Measurements from ENCODE around the gene NCKAP5. TPM values are rescaled to one million over a fixed set of nuclear protein-coding genes. Genes with fewer than 3 reads are reported as not detected.

The NCKAP5 gene
- total and polyA plus RNA-seq, 11 donors = 0.51 to 10.5 (median 5.2) TPM

DNA sequence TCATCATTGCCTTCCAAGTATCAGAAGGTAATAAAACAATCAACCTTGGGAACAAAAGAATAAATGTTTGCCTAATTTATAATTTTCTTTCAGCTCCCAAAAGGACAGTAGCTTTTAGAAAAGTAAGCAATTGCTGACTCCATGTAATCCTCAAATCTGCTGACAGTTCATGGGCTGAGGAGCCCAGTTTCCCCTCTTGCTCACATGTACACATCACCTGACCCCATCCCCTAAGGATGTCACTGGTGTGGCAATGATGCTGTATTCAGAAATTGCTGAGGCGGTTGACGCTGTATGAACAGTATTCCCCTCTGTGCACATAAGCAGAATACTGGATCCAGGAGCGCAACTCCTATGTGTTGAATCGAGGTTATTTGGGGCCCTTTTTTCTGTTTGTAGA is 842.1 kb downstream of the NCKAP5 start:
- DNase-seq = no peak
- no peak overlapping the region for H3K27ac ChIP-seq
- WGBS, 4 donors = 93 to 97% (median 94%) methylated on average over 4 of the region's 4 CpGs

GRCh38 chr2:132725748-132726147 is 842.5 kb downstream of the NCKAP5 start:
- Histone ChIP-seq H3K36me3 (peaks cover 0 to 5% (median 0%) of the 10 kb centered on the region in 9 donors), H3K27me3 (no peaks in the 10 kb centered on the region), H3K9me3 (no peaks in the 10 kb centered on the region), H3K27ac (no peak overlapping the region), H3K4me3 (no peak overlapping the region), H3K4me1 (no peaks in the 10 kb centered on the region)
- intact Hi-C loops (cut with DNase I) = no loop called here
- no peak for TF ChIP-seq POLR2A (IDR thresholded peaks at IDR 0.05)
- no peak for TF ChIP-seq CTCF (IDR thresholded peaks at IDR 0.05)
- DNase-seq = no peak
- ATAC-seq = no peak
- 90 to 94% (median 91%) methylated on average over 9 of the region's 9 CpGs for WGBS, 4 donors

More for the DNA sequence above, 842.1 kb downstream of the NCKAP5 start:
- no peaks in the 10 kb centered on the region for H3K4me1 ChIP-seq
- no peak overlapping the region for H3K4me3 ChIP-seq
- no peak for TF ChIP-seq CTCF (IDR thresholded peaks at IDR 0.05)
- TF ChIP-seq POLR2A (IDR thresholded peaks at IDR 0.05) = no peak
- H3K9me3 ChIP-seq = no peaks in the 10 kb centered on the region
- H3K27me3 ChIP-seq = no peaks in the 10 kb centered on the region
- ATAC-seq = no peak
- peaks cover 0 to 5% (median 0%) of the 10 kb centered on the region in 9 donors for H3K36me3 ChIP-seq
- intact Hi-C loops (cut with DNase I) = no loop called here

- TF ChIP-seq POLR2A (IDR thresholded peaks at IDR 0.05) = no peak
- no peak for TF ChIP-seq CTCF (IDR thresholded peaks at IDR 0.05)
- Histone ChIP-seq H3K27ac (no peak overlapping the region), H3K4me1 (no peaks in the 10 kb centered on the region), H3K4me3 (no peak overlapping the region), H3K27me3 (no peaks in the 10 kb centered on the region), H3K9me3 (no peaks in the 10 kb centered on the region), H3K36me3 (peaks cover 0 to 5% (median 0%) of the 10 kb centered on the region in 9 donors)
- ATAC-seq (no peak), DNase-seq (no peak)
- intact Hi-C loops (cut with DNase I) = no loop called here
- WGBS, 4 donors = 50 to 71% (median 66%) methylated on average over 1 of the region's 1 CpG
Observed at GRCh38 chr2:132725148-132725547, 843.1 kb downstream of the NCKAP5 start.

DNA sequence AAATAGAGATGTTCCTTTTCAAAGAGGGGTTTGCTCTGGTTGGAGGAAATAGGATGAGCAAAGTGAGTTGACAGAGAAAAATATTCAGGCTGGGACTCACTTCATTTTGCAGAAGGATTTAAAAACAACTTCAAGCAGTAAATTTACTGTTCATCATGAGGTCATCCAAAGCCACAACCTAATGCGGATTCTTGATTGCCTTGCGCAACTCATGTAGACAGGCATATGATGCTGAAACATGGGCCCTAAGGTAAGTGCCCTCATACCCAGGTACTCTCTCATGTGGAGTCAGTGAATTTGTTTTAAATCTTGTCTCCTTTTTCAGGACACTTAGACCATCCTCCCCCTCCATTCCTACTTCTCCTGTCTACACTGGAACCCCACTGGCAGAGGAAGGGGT is 846.3 kb downstream of the NCKAP5 start:
- Histone ChIP-seq H3K36me3 (no peaks in the 10 kb centered on the region), H3K27ac (no peak overlapping the region), H3K9me3 (no peaks in the 10 kb centered on the region), H3K27me3 (no peaks in the 10 kb centered on the region), H3K4me1 (no peaks in the 10 kb centered on the region), H3K4me3 (no peak overlapping the region)
- 98 to 100% (median 99%) methylated on average over 2 of the region's 2 CpGs for WGBS, 4 donors
- no peak for DNase-seq
- ATAC-seq = no peak
- intact Hi-C loops (cut with DNase I) = no loop called here
- TF ChIP-seq POLR2A (IDR thresholded peaks at IDR 0.05) (no peak), CTCF (IDR thresholded peaks at IDR 0.05) (no peak)
